ENCODE results near the gene RBM23. TPM values are rescaled to one million over a fixed set of nuclear protein-coding genes. Genes with fewer than 3 reads are reported as not detected.

The RBM23 gene
- total RNA-seq, 2 donors from 2014 or later = 52.0 to 68.6 TPM

DNA sequence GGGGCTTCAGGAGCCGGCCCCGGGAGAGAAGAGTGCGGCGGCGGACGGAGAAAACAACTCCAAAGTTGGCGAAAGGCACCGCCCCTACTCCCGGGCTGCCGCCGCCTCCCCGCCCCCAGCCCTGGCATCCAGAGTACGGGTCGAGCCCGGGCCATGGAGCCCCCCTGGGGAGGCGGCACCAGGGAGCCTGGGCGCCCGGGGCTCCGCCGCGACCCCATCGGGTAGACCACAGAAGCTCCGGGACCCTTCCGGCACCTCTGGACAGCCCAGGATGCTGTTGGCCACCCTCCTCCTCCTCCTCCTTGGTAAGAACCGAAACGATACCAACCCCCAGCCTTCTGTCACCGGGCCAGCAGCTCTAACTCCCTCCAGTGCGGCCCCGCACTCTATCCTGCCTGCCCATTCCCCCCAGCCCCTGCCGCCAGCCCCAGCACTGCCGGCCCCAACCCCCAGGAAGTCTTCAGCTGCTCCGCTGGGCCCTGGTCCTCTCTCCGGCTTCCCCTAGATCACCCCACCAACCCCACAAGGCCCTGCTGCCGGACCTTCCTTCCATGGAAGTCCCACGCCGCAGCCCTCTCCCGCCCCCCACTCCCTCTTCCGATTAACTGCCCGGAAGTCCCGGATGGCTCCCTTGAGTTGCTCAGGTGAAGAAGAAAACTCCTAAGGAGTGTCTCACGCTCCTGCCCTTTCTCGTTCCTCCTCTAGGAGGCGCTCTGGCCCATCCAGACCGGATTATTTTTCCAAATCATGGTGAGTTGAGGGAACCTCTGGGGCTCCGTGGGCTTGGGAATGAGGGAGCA lies 46.7 kb downstream of the RBM23 start:
- H3K36me3 ChIP-seq (ENCODE audit: control insufficient read depth, insufficient read depth, low read length) = peaks cover 32% of the 10 kb centered on the region
- peak; percentile 97 for DNase-seq
- no peaks in the 10 kb centered on the region for H3K9me3 ChIP-seq (ENCODE audit: control insufficient read depth, low read length)
- peaks cover 2% of the 10 kb centered on the region for H3K4me1 ChIP-seq (ENCODE audit: control insufficient read depth, insufficient read depth, low read length)
- no peaks in the 10 kb centered on the region for H3K27me3 ChIP-seq (ENCODE audit: control insufficient read depth, insufficient read depth, low read length, poor library complexity, severe bottlenecking)
- H3K27me3 Mint-ChIP-seq (ENCODE audit: insufficient read depth) = no peaks in the 10 kb centered on the region
- peaks cover 12% of the 10 kb centered on the region for H3K4me1 Mint-ChIP-seq
- H3K4me3 Mint-ChIP-seq = peak overlapping the region; percentile 74
- H3K36me3 Mint-ChIP-seq (ENCODE audit: low read depth) = peaks cover 20% of the 10 kb centered on the region
- peak overlapping the region; percentile 82 for H3K4me3 ChIP-seq (ENCODE audit: low read length)
- WGBS, 2 experiments (ENCODE audit: insufficient coverage in 1 of 2, insufficient read length in 1 of 2) = 0 to 1% methylated on average over 24 to 45 of the region's 45 CpGs
- H3K27ac Mint-ChIP-seq = peak overlapping the region; percentile 59
- peak overlapping the region; percentile 84 for H3K9ac ChIP-seq (ENCODE audit: extremely low read depth, low read length, poor library complexity, severe bottlenecking)
- TF ChIP-seq, protein P1, sequence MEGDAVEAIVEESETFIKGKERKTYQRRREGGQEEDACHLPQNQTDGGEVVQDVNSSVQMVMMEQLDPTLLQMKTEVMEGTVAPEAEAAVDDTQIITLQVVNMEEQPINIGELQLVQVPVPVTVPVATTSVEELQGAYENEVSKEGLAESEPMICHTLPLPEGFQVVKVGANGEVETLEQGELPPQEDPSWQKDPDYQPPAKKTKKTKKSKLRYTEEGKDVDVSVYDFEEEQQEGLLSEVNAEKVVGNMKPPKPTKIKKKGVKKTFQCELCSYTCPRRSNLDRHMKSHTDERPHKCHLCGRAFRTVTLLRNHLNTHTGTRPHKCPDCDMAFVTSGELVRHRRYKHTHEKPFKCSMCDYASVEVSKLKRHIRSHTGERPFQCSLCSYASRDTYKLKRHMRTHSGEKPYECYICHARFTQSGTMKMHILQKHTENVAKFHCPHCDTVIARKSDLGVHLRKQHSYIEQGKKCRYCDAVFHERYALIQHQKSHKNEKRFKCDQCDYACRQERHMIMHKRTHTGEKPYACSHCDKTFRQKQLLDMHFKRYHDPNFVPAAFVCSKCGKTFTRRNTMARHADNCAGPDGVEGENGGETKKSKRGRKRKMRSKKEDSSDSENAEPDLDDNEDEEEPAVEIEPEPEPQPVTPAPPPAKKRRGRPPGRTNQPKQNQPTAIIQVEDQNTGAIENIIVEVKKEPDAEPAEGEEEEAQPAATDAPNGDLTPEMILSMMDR (conservative IDR thresholded peaks at IDR 0.05) = peak; percentile 97
- peak overlapping the region; percentile 44 for H3K27ac ChIP-seq (ENCODE audit: low read depth, low read length)
- H3K9me3 Mint-ChIP-seq = no peaks in the 10 kb centered on the region

DNA sequence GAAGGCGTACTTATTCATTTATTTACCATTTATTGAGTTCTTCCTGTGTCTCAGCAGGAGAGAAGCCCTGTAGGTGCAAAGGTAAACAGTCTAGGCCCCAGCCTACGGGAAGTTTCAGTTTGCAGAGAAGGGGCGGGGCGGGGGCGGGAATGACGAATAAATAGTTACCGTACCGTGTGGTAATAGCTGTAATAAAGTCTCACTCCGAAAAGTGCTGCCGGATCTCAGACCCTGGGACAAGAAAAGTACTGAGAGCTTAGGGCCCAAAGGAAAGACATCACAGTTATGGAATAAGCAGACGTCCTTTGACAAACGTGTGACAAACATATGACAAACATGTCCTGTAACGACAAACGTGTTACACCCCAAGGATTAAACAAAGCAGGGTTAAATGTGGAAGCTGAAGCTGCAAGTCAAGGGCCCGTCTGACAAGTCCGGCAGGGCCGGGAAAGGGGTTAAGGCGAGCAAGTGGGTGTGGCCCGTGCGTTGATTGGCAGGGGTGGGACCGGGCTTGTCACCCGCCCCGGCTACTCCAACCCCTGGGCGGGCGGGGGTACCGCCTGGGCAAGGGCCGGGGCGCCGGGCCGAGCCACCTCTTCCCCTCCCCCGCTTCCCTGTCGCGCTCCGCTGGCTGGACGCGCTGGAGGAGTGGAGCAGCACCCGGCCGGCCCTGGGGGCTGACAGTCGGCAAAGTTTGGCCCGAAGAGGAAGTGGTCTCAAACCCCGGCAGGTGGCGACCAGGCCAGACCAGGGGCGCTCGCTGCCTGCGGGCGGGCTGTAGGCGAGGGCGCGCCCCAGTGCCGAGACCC lies 47.5 kb downstream of the RBM23 start, which contains the start of gene LRP10:
Gene LRP10 (plus strand): TSS at position 517 of the 809 bp plus-strand sequence. CDS start 564 bp downstream, outside the sequence.
- Mint-ChIP-seq H3K27ac (peak within 1 kb of the TSS; percentile 99), H3K4me3 (peak within 1 kb of the TSS; percentile 74), H3K9me3 (no peaks in the 10 kb centered on the region), H3K27me3 (ENCODE audit: insufficient read depth) (no peaks in the 10 kb centered on the region), H3K36me3 (ENCODE audit: low read depth) (peaks cover 20% of the 10 kb centered on the region), H3K4me1 (peaks cover 12% of the 10 kb centered on the region)
- no peaks in the 10 kb centered on the region for H3K27me3 ChIP-seq (ENCODE audit: control insufficient read depth, insufficient read depth, low read length, poor library complexity, severe bottlenecking)
- 0 to 1% methylated on average over 21 to 50 of the region's 50 CpGs for WGBS, 2 experiments (ENCODE audit: insufficient coverage in 1 of 2, insufficient read length in 1 of 2)
- H3K36me3 ChIP-seq (ENCODE audit: control insufficient read depth, insufficient read depth, low read length) = peaks cover 26% of the 10 kb centered on the region
- H3K9ac ChIP-seq (ENCODE audit: extremely low read depth, low read length, poor library complexity, severe bottlenecking) = peak within 1 kb of the TSS; percentile 84
- H3K9me3 ChIP-seq (ENCODE audit: control insufficient read depth, low read length) = no peaks in the 10 kb centered on the region
- H3K27ac ChIP-seq (ENCODE audit: low read depth, low read length) = peak within 1 kb of the TSS; percentile 83
- peaks cover 2% of the 10 kb centered on the region for H3K4me1 ChIP-seq (ENCODE audit: control insufficient read depth, insufficient read depth, low read length)
- H3K4me3 ChIP-seq (ENCODE audit: low read length) = peak within 1 kb of the TSS; percentile 82
- TF ChIP-seq, protein P1 (conservative IDR thresholded peaks at IDR 0.05) = peak; percentile 22
- peak; percentile 98 for DNase-seq

DNA sequence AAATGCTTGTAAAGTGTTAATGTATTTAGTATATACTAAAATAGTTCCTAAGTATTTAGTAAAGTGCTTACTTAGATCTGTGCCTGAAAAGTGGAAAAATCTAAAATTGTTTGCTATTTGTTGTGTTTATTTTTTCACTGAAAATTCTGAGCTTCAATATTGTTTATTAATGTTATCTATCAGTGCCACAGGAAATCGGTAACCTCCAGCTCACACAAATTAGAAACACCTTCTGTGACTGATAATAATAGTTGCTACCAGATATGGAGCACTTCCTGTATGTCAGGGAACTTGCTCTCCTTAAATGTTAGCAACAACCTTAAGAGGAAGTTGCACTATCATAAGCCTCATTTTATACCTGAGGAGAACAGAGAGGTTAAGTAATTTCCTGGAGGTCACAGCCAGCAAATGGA lies 48.1 kb downstream of the RBM23 start:
- peaks cover 12% of the 10 kb centered on the region for H3K4me1 Mint-ChIP-seq
- peaks cover 15% of the 10 kb centered on the region for H3K36me3 Mint-ChIP-seq (ENCODE audit: low read depth)
- DNase-seq = no peak
- Histone ChIP-seq H3K27me3 (ENCODE audit: control insufficient read depth, insufficient read depth, low read length, poor library complexity, severe bottlenecking) (no peaks in the 10 kb centered on the region), H3K9me3 (ENCODE audit: control insufficient read depth, low read length) (no peaks in the 10 kb centered on the region), H3K9ac (ENCODE audit: extremely low read depth, low read length, poor library complexity, severe bottlenecking) (peak overlapping the region; percentile 84), H3K27ac (ENCODE audit: low read depth, low read length) (peak overlapping the region; percentile 83), H3K36me3 (ENCODE audit: control insufficient read depth, insufficient read depth, low read length) (peaks cover 21% of the 10 kb centered on the region), H3K4me3 (ENCODE audit: low read length) (peak overlapping the region; percentile 82), H3K4me1 (ENCODE audit: control insufficient read depth, insufficient read depth, low read length) (peaks cover 2% of the 10 kb centered on the region)
- TF ChIP-seq, protein P1 (conservative IDR thresholded peaks at IDR 0.05) = no peak
- WGBS, 2 experiments (ENCODE audit: insufficient coverage in 1 of 2, insufficient read length in 1 of 2) = 43% methylated on average over 1 of the region's 1 CpG; no CpG with 5 or more reads in 1 of the 2 experiments
- no peaks in the 10 kb centered on the region for H3K27me3 Mint-ChIP-seq (ENCODE audit: insufficient read depth)
- H3K9me3 Mint-ChIP-seq = no peaks in the 10 kb centered on the region
- H3K27ac Mint-ChIP-seq = peak overlapping the region; percentile 99
- H3K4me3 Mint-ChIP-seq = peak overlapping the region; percentile 74

All from endodermal cell (in vitro differentiated cells).